Measurements from ENCODE around the gene THEMIS.

GRCh38 chr6:127924440-127924839 is 23.6 kb upstream of the THEMIS start:
- TF ChIP-seq TAF1 (IDR thresholded peaks at IDR 0.05; ENCODE audit: low read depth, low read length) (no peak), POLR2A (IDR thresholded peaks at IDR 0.05; ENCODE audit: low read depth, low read length) (no peak), SPI1 (IDR thresholded peaks at IDR 0.05; ENCODE audit: low read depth, low read length) (no peak), POLR2AphosphoS5 (IDR thresholded peaks at IDR 0.05; ENCODE audit: low read depth, low read length) (no peak), POU2F2 (IDR thresholded peaks at IDR 0.05; ENCODE audit: low read depth, low read length) (no peak), PAX5 (IDR thresholded peaks at IDR 0.05; ENCODE audit: insufficient read depth, low read length, severe bottlenecking) (no peak)

Data from GM12891 (cell line).